ENCODE data around the gene PLAC1.

PLAC1 gene

DNA sequence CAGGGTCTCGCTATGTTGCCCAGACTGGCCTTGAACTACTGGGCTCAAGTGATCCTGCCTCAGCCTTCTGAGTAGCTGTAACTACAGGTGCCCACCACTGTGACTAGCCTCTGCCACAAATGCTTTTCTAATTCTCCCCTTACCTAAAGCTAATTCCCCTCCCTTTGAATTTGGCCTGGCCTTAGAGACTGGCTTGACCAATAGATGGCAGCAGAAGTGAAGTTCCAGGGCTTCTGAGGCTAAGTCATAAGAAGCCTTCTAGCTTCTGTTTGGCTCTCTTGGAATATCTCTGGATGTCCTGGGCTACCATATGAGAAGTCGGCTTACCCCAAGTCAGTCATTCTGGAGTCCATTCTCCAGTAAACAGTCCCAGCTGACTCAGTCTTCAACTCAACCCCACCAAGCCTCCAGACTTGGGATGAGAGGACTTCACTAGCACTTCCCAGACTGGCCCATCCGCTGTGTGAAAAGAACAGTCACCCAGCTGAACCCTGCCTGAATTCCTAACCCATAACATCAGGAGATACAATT, 137.3 kb downstream of the PLAC1 start:
- no peak overlapping the region for H3K4me3 ChIP-seq (replicated peaks; ENCODE audit: low read depth, low read length)
- peak; percentile 80 for DNase-seq (ENCODE audit: low read depth)
- peak; percentile 69 for TF ChIP-seq CTCF (IDR thresholded peaks at IDR 0.05; ENCODE audit: low read length, missing control alignments)
